Activated gamma-delta T cell treated with Interleukin-2 at 50 U/mL for 16 hours (primary cell): ENCODE data around the gene RAPGEF4.

Experiments used
- DNase-seq: peaks from one replicate; pipeline ENCODE4 v3.0.0-alpha.2; 2020

The RAPGEF4 gene

DNA sequence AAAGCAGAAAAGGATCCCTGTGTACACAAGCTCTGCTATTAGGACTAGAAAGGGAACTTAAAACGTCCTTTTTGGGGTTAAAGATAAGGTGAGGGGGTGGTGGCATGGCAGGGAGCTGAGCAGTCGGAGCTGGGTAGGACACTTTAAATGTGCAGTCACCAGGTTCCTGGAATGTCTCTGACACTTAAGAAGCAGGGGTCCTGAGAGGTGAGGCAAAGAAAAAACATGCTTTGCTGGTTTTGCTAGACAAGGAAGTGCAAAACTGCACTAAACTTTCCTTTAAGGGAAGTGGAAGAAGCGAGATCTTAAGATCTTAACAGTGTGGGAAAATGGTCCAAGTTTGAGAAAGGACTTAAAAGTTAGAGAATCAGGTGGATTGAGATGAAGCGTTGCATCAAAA is 240.5 kb downstream of the RAPGEF4 start:
- DNase-seq: no peak

DNA sequence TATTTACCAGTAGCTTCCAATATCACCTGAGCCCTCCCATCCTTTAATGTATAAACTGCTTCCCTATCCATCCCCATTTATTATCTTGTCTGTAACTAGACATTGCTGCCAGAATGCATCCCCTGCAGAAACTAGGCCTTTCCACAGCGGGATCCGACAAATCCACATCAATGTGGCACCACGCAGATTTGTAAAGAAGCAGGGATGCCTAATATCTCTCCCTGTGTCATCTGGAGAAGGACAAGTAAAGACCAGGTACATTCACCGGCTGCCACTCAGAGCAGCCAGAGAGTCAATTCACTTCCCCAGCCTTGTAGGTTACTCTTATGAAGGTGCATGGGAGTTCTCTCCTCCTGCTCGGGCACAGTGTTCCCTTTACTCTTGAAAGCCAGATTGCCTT is 241.2 kb downstream of the RAPGEF4 start:
- DNase-seq: no peak

DNA sequence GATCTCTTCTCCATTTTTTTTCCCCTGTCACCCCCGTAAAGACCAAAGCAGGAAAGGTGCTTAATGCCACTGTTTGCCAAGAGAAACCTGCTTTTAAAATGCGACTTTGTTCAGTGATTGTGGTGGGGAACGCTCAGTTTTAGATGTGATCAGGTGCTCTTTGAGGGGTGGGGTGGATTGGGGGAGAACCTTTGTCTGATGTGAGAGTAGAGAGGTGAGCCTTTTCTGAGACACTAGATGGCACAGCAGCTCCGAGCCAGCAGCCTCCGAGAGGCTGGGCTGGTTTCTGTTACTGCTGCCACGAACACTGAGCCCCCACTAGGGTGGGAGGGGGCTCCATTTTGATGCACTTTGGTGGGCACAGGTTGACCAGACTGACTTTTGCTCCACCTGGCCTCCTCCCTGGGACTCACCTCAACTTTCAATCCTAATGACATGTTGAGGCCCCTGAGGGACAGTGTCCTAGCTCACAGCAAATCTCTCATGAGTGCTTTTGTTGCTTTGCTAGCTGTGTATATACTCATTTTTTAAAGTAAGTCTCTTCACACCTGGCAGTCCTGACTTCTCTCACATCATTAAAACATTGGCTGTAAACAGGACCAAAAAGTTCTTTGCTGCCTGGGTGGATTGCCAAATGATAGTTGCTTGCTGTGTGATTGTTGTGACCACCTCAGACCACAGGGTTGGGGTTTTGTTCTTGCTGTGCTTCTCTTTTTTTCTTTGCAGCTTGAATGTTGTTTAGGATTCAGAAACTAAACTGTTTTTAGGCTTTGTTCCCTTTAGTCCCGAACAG is 241.8 kb downstream of the RAPGEF4 start:
- DNase-seq: no peak

DNA sequence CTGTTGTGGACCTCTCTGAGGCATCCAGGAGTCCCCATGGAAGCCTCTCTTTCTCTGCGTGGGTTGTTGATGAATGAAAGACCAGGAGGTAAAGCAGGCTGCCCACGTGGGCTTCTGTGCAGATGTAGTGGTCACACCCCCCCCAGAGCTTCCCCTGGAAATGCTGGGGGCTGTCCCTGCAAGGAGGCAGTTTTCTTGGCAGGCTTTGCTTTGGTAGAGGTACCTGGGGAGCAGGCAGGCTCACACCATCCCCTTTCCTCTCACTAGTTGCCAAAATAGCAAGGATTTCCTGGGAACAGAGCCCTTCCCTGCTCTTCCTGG is 242.4 kb downstream of the RAPGEF4 start:
- DNase-seq: no peak

DNA sequence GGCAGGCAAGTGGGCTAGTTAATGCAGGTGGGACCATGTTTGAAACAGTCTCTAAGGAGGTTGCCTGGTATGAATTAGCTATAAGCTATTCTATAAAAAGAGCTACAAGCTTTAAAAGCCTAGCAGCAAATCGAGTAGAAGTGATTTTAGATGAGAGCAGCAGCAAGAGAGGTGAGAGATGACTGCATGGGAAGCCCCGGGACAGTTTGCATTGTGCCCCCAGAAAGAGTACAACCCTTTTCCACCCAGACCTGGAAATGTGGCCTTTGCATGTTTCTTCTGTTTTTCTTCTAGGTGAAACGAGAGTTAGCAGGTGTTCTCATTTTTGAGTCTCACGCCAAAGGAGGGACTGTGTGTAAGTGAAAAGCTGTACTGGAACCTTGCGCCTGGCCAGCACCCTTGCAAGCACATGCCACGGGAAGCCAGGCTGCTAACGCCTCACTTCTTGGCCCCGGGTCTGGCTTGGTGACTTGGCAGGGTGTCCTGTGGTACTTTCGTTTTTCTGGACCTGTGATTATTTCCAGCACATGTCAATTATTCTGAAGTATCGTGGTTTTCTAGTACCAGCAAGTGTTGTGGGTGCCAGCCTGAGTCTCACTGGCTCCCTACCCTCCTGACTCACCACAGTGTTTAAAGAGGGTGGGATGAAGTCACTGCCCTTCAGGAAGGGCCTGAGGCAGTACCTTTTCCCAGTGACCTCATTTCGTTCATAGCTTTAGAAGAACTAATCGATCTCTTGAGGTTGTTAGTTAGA is 249.7 kb downstream of the RAPGEF4 start:
- DNase-seq: no peak

DNA sequence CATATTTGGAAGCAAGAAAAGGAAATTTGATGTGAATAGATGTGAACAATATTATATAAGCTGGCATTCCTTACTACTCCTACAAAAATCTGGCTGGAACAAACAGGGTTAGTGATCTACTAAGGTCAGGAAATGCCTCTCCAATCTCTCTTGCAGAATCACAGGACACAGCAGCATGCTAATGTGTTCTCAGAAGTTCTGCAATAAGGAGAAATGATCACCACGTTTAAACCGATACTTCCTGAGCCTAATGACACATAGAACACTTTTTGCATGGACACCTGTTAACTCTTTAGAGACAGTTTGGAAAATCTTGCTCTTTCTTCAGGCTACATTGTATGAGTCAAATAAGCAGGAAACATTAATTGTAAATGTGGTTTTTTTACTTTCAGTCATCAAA is 250.4 kb downstream of the RAPGEF4 start:
- DNase-seq: no peak

DNA sequence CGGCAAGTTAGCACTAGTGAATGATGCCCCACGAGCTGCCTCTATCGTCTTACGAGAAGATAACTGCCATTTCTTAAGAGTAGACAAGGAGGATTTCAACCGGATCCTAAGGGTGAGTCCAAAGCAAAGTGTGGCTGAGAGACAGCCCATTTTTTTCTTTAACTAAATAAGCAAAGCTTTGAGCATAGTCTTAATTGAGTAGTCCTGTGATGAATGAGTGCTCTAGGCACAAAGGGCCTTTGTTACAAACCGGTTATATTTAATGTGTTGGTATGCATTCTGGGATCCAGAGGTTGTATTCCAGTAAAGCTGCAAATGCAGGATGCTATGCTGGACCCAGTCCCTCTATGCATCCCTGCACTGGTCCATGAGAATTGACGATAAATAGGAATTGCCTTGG is 253.1 kb downstream of the RAPGEF4 start:
- DNase-seq: no peak

DNA sequence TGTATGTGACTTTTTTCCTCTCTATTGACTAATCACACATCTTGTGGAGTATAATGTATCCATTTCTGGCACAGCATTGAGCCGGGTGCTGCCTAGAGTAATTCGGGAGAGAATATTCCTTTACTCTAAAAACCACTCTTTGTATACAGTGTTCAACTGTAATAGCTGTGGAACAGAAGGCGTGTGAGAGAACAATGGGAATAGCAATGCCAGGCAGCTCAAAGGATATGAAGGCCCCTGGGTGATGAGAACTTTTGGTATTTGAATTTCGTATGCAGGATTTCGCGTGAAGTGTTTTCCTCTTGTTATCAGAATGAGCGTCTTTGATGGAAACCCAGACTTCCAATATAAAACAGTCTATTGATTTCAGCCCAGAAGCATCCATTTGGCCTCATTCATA is 255.4 kb downstream of the RAPGEF4 start:
- DNase-seq: no peak

DNA sequence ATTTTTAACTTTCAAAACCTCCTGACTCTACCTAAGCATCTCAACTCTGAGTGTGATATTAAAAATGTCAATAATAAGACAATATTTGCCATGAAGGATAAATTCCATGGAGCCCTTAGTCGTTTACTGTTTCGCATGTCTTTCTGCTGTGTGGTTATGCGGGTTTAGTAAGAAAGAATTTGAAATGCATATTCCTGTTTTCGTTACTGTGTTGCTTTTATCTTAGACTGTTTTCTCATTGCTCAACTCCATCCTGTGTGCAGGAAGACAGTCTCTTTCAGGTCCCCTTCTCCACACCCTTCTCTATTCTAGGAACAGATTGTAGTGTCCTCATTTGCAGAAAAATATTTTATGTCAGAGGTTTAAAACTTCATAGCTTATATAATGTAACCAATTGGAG is 257.5 kb downstream of the RAPGEF4 start:
- DNase-seq: no peak

DNA sequence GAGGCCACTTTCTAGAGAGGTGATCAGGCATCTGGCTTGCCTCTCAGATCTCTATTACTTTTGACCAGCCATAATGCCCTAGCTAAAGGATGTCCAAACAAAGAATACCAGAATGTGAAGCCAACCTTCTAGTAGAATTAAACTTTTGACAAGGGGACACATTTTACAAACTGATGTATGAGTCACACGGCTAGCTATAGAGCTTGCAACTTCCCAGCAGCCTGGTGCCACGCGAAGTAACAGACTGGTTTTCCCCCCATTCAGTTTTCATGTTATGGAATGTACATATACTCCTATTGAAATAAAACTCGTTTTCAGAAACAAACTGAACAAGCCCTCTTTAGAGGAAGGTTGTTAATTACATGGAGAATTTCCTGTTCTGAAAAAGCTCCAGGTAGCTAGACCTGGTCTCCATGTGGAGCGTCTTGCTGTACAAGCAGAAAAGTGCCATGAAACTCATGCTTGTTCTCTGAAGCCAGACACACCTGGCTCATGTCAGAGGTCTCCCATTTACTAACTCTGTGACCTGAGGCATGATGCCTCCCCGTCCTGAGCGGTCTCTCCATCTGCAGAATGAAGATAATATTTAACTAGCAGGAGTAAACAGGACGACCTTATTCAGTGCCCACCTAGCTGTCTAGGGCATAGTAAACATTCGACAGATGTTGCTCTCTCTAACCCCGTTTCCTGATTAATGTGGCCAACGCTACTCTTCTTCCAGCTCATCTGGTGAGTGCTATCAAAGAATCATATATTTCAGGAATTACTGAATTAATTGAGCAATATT is 258.5 kb downstream of the RAPGEF4 start:
- DNase-seq: no peak

DNA sequence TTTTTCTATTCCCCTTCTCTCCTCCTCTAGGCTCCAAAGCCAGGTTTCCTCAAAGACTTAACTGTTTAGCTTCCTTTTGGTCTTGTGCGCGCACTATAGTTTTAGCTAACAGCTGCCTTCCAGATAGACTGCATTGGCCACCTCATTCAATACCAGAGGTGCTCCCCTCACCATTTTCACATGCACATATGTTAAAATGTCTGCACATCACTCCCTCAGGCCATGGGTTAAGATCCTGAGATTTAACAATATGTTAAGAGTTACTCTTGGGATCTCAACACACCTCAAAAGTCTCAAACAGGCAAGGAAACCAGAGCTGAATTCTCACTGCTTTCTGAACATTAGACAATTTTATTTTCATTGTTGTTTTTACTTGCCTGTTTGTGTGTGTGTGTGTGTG is 259.2 kb downstream of the RAPGEF4 start:
- DNase-seq: no peak

DNA sequence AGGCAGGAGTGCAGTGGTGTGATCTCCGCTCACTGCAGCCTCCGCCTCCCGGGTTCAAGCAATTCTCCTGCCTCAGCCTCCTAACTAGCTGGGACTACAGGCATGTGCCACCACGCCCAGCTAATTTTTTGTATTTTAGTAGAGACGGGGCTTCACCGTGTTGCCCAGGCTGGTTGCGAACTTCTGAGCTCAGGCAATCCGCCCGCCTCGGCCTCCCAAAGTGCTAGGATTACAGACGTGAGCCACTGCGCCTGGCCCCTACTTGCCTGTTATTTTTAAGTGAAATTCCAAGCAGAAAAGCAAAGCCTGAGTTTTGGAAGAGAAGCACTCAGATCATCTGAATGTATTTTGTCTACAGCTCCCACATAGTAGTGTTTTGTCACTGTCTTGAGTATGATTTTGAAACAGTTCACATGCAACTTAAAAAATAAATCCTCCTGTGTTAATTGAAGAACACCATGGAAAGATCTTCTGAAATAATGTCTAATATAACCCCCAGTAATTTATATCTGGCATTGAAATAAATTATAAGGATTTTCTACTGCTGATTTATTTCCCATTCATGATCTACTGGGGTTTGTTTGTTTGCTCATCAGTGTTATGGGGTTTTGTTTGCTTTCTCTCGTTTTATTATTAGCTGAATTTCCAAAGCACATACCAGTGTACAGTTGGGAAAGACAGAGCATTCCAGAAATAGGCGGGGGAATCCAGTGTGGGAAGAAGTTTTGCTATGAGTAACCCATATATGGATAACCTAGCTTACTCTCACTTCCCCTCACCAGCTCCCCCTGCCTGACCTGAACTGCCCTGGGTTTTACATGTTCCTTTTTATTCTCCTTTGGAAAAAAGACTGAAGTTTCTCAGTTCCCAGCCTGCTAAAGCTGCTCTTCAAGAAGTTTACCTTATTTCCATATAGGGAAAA is 259.9 kb downstream of the RAPGEF4 start:
- no peak for DNase-seq

DNA sequence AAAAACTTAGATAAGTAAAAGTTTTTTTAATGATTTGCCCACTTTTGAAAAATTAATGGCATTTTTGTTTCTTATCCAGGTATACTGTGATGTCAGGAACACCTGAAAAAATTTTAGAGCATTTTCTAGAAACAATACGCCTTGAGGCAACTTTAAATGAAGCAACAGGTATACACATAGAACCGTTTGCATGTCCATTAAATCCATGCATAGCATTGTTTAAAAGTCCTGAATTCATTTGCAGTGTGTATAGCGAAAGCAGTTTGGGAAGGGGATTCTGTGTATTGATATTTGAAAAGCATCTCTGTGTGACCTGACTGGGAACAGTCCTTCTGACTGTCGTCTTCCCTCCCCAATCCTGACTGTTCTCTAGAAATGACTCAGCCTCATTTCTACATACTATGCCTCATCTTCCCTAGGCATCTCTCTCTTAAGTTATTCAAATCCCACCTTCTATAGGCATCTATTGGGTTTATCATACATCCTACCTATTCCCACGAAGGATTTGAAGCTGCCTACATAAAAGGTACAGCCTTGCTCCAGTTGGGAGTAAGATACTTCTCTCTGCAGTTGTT is 260.8 kb downstream of the RAPGEF4 start:
- no peak for DNase-seq

DNA sequence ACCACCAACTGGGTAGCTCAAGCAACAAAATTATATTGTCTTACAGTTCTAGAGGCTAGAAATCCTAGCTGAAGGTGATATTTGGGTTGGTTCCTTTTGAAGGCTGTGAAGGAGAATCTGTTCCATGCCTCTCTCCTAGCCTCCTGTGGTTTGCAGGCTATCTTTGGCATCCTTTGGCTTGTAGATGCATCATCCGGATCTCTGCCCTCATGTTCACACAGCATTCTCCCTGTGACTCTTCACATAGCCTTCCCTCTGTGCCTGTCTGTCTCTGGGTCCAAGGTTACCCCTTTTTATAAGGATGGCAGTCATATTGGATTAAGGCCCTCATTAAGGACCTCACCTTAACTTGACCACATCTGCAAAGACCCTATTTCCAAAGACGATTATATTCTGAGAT is 261.4 kb downstream of the RAPGEF4 start:
- DNase-seq: no peak

DNA sequence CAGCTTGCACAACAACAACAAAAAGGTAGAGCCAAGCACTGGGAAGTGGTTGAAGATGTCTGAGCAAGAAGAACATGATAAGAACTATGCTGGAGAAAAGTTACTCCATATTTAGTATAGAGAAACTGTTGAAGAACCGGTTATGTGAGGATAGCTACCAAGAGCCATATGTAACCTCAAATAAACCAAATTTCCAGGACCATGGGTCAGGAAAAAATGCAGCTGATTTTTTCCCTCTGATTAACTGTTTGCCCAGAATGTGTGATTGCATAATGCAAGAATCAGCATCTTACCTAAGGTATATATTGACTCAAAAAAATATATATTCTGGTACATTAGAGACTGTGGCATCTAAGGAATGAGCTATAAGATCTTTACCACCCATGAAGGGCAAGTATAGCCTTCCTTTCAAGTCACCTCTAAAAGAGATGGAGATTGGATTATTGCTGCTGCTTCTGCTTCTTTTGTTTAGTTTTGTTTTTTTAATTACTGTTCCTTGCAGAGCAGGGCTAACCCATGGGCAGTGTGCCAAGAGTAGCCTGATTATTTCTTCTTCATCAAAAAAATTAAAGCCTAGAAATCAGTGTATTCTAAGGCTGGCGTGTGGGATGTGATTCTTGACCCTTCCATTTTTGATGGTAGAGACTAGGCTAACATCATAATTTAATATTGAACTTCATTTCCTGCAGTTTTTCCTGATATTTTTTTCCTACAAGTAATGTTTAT is 263.1 kb downstream of the RAPGEF4 start:
- DNase-seq: no peak

DNA sequence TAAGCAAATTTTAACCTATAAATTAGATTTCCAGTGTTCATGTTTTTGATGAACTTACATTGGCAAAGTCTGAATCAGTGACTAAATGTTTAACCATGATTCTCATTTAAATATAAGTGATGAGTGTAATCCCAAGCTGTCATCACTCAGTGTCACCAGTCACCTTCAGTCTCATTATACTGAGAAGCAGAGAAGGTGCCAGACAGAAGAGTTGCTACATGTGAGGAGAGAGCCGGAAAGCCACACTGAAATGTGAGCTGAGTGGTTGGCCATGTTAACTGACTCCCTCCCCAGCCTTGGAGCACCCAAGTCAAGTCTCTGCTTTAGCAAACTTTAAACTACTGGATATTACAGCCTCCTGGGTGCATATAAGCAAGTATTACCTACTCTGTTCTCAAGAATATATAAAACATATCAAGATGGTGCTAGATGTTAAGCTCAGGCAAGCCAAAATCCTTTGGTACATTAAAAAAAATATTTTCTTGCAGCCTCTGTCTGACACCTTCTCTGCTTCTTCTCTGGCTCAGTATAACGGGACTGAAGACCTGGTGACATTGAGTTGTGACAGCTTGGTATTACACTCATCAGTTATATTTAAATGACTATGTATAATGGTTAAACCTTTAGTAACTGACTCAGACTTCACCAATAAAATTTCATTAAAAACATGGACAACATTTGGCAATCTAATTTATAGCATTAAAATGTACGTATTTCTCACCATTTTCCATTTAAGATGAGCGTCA is 264.2 kb downstream of the RAPGEF4 start:
- DNase-seq: no peak

DNA sequence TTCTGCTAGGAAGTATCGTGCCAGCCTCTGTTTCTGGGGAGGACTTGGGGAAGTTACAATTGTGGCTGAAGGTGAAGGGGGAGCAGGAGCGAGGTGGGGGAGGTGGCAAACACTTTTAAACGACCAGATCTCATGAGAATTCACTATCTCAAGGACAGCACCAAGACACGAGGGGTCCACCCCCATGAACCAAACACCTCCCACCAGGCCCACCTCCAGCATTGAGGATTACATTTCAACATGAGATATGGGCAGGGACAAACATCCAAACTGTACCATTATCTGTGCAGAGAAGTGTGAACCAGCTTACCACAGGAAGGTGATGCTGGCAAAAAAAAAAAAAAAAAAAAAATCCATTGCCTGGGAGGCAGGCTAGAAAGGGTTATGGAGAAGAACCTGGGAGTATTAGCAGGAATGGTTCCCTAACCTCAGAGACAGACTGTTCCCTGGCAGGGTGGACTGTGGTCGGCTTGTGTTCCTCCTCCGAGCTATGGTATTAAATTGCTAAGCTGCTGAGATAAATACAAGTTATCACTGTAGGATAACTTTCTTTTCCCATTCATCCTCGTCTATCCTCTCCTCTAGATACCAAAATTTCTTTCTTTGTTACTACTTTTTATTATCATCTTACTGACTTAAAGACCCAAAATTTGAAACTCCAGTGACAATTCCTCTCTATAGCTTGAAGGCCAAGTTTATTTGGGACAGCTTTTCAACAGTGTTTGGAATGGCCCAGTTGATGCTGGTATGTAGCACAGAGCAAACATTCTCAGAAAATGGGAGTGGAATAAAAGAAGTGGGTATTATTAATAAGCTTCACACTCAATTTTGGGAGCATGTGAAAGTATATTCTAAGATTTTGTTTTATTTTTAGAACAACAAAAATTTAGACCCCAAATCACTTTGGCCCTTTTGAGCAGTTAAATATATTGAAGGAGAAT is 266.3 kb downstream of the RAPGEF4 start:
- DNase-seq: no peak

DNA sequence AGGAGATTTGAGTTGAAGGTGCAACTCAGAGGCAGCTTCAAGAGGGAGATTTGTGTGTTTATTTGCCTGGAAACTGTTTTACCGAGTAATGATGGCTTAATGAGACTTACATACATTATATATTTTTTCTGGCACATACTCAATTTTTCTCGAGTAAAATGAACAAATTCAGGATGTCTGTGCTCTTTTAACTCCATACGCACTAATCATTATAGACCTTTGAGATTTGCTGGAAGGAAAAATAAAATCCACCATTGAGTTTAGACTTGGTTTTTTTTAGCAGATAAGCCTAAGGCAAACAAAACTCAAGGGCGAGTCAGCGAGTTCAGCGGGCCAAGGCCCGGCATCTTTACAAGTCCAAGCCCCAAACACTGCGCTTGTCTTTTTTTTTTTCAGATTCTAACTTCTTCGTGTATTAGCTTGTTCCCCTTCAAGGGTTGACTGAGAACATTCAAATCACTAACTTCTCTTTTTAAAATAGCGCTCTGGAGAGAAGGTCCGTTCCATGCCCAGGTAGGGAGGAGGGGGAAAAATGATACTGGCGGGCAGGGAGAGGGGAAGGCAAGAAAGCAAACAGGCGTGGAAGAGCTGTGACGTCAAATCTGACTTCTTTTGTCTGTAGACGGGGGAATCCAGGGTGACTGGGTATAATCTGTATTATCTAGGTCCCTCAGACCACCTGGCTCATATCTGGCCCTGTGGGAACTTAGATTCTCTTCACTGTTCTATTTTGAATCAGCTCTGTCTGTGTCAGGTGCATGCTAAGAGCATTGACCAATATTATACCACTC is 267.3 kb downstream of the RAPGEF4 start:
- DNase-seq: no peak

DNA sequence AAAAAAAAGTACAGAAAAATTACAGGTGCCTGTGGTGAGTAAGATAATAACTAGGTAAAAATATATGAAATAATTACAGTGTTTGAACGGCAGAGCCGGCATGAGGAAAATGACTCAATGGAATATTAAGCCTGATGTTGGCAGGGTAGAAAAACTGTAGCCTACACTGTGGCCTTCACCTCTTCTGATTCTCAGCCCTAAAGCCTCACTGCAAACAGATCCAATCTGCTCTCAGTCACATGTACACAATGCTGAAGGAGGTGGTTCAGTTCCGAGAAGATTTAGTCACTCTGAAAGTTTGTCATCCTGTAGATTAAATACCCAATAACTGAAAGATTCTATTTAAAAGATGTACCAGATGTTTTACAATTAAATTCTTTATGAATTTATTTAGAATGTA is 273.1 kb downstream of the RAPGEF4 start:
- DNase-seq: no peak
